PFSK-1 (cell line): ENCODE results near the gene ARHGAP6.

Experiments used
- REST ChIP-seq, 2 experiments: IDR thresholded peaks; 2 replicates each; pipeline versions ENCODE4 v1.6.1 to v1.8.0; 2011 to 2012; ENCODE audit warnings: low read depth in 2 of 2, low read length in 2 of 2, control low read depth in 1 of 2, inconsistent platforms in 1 of 2, mild to moderate bottlenecking in 1 of 2, moderate library complexity in 1 of 2; ENCODE audit not compliant: insufficient read depth in 1 of 2
- SIN3A ChIP-seq: IDR thresholded peaks from 2 replicates; pipeline ENCODE4 v1.6.1; 2012; ENCODE audit warnings: mild to moderate bottlenecking, low read length, moderate library complexity, borderline replicate concordance; ENCODE audit not compliant: insufficient read depth

DNA sequence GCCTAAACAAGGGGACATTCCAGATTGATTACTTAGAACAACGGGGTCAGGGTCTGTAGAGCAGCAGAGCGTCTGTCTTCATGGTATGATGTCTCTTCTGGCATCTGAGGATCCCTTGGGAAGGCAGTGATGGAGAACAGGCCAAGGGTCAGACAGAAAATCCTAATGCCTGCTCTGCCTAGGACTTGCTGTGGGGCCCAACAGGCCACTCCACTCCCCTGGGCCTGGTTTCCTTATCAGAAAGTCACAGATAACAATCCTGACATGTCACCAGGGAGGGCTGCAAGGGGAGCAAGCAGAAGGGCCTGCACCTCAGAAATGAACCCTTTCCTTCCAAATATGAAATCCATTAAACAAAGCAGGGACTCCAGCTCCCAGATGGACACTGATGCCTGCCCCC, 21.4 kb upstream of the ARHGAP6 start:
- TF ChIP-seq SIN3A (no peak), REST (IDR thresholded peaks at IDR 0.05; ENCODE audit: insufficient read depth in 1 of 2, low read depth in 2 of 2, low read length in 2 of 2) (no peak)
